GM23248 (cell line): ENCODE results near the gene ATRN.
"Not testable (repeated sequence)": the region's sequence is repeated elsewhere in the genome, so short reads cannot be mapped to it uniquely, and the experiment has no call there.

Experiments used
- EZH2 ChIP-seq: fragments of 200-600 bp; sonication (generic); IDR thresholded peaks from 2 replicates; pipeline ENCODE4 v1.6.1; 2018; ENCODE audit warnings: antibody characterized with exemption, mild to moderate bottlenecking; ENCODE audit not compliant: insufficient read depth, poor library complexity, severe bottlenecking
- EZH2phosphoT487 ChIP-seq: fragments of 200-600 bp; sonication (generic); IDR thresholded peaks from 2 replicates; pipeline ENCODE4 v1.6.1; 2018; ENCODE audit warnings: antibody characterized with exemption, moderate library complexity, mild to moderate bottlenecking, low read depth; ENCODE audit not compliant: insufficient read depth

GRCh38 chr20:3524696-3525095 is 53.9 kb downstream of the ATRN start:
- TF ChIP-seq EZH2, EZH2phosphoT487: not testable (repeated sequence)
